Pulmonary artery endothelial cell (primary cell): Measurements from ENCODE around the gene SRPK2. TPM values are rescaled to one million over a fixed set of nuclear protein-coding genes. Genes with fewer than 3 reads are reported as not detected.
"Not testable (repeated sequence)": the region's sequence is repeated elsewhere in the genome, so short reads cannot be mapped to it uniquely, and the experiment has no call there.

Source experiments
- DNase-seq: peaks from one replicate; pipeline ENCODE4 v3.0.0-alpha.2; 2011; ENCODE audit warnings: low read depth, low spot score
- total RNA-seq: library from RNA; depleted of rRNA; stranded (reverse); fragments of >200 nt; gene quantifications from 2 replicates; pipeline ENCODE4 v1.2.3, GENCODE V29; 2014

The SRPK2 gene
- total RNA-seq, 1 donor from 2014 or later: 52.0 TPM

- DNase-seq: not testable (repeated sequence)
Observed at GRCh38 chr7:105194959-105195358, 193.8 kb downstream of the SRPK2 start.

- no peak for DNase-seq
Observed at GRCh38 chr7:105191331-105191730, 197.4 kb downstream of the SRPK2 start.

- no peak for DNase-seq
Observed at GRCh38 chr7:105189859-105190492, 198.7 kb downstream of the SRPK2 start.

GRCh38 chr7:105188201-105188600, 200.5 kb downstream of the SRPK2 start:
- DNase-seq: no peak

GRCh38 chr7:105187302-105188169, 201.2 kb downstream of the SRPK2 start:
- DNase-seq: no peak

GRCh38 chr7:105185290-105186010, 203.3 kb downstream of the SRPK2 start:
- no peak for DNase-seq

GRCh38 chr7:105180002-105180401, 208.7 kb downstream of the SRPK2 start:
- no peak for DNase-seq

- DNase-seq: no peak
Observed at GRCh38 chr7:105178928-105179541, 209.7 kb downstream of the SRPK2 start.

GRCh38 chr7:105178177-105178576, 210.5 kb downstream of the SRPK2 start:
- DNase-seq: no peak

GRCh38 chr7:105177026-105177425, 211.7 kb downstream of the SRPK2 start:
- DNase-seq: no peak

GRCh38 chr7:105173586-105173985, 215.1 kb downstream of the SRPK2 start:
- no peak for DNase-seq

- DNase-seq: no peak
Observed at GRCh38 chr7:105164751-105165150, 224.0 kb downstream of the SRPK2 start.

- DNase-seq: no peak
Observed at GRCh38 chr7:105163718-105164117, 225.0 kb downstream of the SRPK2 start.

GRCh38 chr7:105161366-105161765, 227.4 kb downstream of the SRPK2 start:
- no peak for DNase-seq

- DNase-seq: no peak
Observed at GRCh38 chr7:105157278-105157677, 231.4 kb downstream of the SRPK2 start.

GRCh38 chr7:105156731-105157130, 232.0 kb downstream of the SRPK2 start:
- no peak for DNase-seq

GRCh38 chr7:105154084-105154483, 234.6 kb downstream of the SRPK2 start:
- no peak for DNase-seq

GRCh38 chr7:105153531-105153930, 235.2 kb downstream of the SRPK2 start:
- DNase-seq: no peak

- DNase-seq: no peak
Observed at GRCh38 chr7:105151152-105151551, 237.6 kb downstream of the SRPK2 start.

- DNase-seq: no peak
Observed at GRCh38 chr7:105149827-105150226, 238.9 kb downstream of the SRPK2 start.

GRCh38 chr7:105141068-105141467, 247.7 kb downstream of the SRPK2 start:
- no peak for DNase-seq

GRCh38 chr7:105139381-105139780, 249.3 kb downstream of the SRPK2 start:
- no peak for DNase-seq
